GM12864 (cell line): ENCODE results near the gene DENND2C.

ENCODE experiments used
- DNase-seq: peaks from one replicate; pipeline ENCODE4 v3.0.0-alpha.2; 2011; ENCODE audit warnings: low read depth
- H3K4me3 ChIP-seq: 2 replicates; pipeline ENCODE4 v1.5.1; 2011; ENCODE audit warnings: mild to moderate bottlenecking, low read depth, low read length, control low read depth
- CTCF ChIP-seq: IDR thresholded peaks from 2 replicates; pipeline ENCODE4 v1.5.1; 2011; ENCODE audit warnings: low read depth, mild to moderate bottlenecking, moderate library complexity, low read length, control low read depth, inconsistent platforms; ENCODE audit errors: missing control alignments

Gene DENND2C

GRCh38 chr1:114712977-114713376 lies 43.1 kb upstream of the DENND2C start:
- H3K4me3 ChIP-seq: no peak overlapping the region
- TF ChIP-seq CTCF: no peak

GRCh38 chr1:114710360-114710759 lies 40.5 kb upstream of the DENND2C start:
- no peak for TF ChIP-seq CTCF
- no peak overlapping the region for H3K4me3 ChIP-seq
- DNase-seq: no peak

More at GRCh38 chr1:114712977-114713376, 43.1 kb upstream of the DENND2C start:
- DNase-seq: no peak

GRCh38 chr1:114707604-114708003 lies 37.8 kb upstream of the DENND2C start:
- TF ChIP-seq CTCF: no peak
- DNase-seq: no peak
- no peak overlapping the region for H3K4me3 ChIP-seq

GRCh38 chr1:114703242-114703641 lies 33.4 kb upstream of the DENND2C start:
- no peak for DNase-seq
- H3K4me3 ChIP-seq: no peak overlapping the region

DNA sequence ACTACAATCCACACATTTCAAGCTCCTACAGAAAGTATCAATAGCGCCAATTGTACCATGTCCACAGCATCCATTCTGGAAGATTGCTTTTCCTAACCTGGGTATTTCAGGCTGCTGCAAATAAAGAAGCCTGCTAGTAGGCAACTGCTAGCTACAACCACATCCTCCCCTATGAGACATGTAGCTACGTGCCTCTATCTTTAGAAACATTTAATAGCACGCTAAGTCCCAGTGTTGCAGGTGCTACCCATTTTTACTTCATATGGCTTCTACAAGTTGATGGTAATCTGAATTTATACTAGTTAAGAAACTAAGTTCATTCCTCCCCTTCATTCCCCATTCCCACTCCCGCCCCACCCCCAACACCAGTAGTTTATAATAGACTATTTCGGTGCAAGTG lies 32.9 kb upstream of the DENND2C start:
- H3K4me3 ChIP-seq: no peak overlapping the region
- DNase-seq: no peak

More at GRCh38 chr1:114703242-114703641, 33.4 kb upstream of the DENND2C start:
- no peak for TF ChIP-seq CTCF

GRCh38 chr1:114701931-114702330 lies 32.1 kb upstream of the DENND2C start:
- DNase-seq: no peak
- no peak for TF ChIP-seq CTCF
- H3K4me3 ChIP-seq: no peak overlapping the region

More for the DNA sequence above, 32.9 kb upstream of the DENND2C start:
- no peak for TF ChIP-seq CTCF

DNA sequence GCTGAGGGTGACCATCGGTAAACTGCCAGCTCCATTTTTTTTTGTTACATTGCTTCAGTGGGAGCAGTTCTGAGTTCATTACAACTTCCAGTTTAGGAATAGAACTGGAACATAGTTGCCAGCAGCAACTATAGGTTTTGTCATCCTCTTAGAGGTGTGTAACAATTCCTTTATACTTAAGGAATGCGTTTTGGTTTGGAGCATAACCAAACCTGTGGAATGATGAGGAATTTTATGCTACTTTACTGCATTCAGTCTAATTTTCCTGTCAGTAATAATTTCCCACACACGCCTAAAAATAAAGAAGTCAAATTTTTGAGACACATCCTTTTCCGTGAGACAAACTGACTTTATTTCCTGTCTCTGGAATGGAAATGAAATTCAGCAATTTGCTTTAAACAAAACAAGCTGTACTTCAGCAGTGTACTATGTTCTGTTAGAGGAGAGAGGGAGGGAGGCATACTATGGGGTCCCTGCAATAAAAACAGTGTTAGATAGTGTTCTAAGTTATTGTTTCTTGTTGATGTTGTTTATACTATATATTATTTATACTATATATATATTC lies 30.3 kb upstream of the DENND2C start:
- H3K4me3 ChIP-seq: no peak overlapping the region
- DNase-seq: no peak
- no peak for TF ChIP-seq CTCF
